Aorta (tissue), 5 donors: Measurements from ENCODE around the gene BMERB1. TPM values are rescaled to one million over a fixed set of nuclear protein-coding genes. Genes with fewer than 3 reads are reported as not detected.

Source experiments
- ATAC-seq: fragments of 200-7000 bp; cut with Tn5 transposase; one replicate; pipeline ENCODE4 v1.9.1; 2022; ENCODE audit warnings: moderate library complexity; ENCODE audit not compliant: low FRiP score
- DNase-seq, 2 donors: peaks; one replicate each; pipeline ENCODE4 v3.0.0-alpha.2; 2020
- H3K27ac ChIP-seq, 2 donors: one replicate each; pipeline ENCODE4 v1.5.1; 2013; ENCODE audit warnings: low read length in 2 of 2, mild to moderate bottlenecking in 2 of 2, moderate library complexity in 2 of 2, control low read depth in 1 of 2, inconsistent platforms in 1 of 2, low read depth in 1 of 2
- H3K27me3 ChIP-seq, 2 donors: one replicate each; pipeline ENCODE4 v1.6.1; 2013; ENCODE audit warnings: control low read depth in 1 of 2, low read length in 1 of 2, mild to moderate bottlenecking in 1 of 2, moderate library complexity in 1 of 2; ENCODE audit not compliant: insufficient read depth in 2 of 2, control insufficient read depth in 1 of 2
- H3K36me3 ChIP-seq, 2 donors: one replicate each; pipeline ENCODE4 v1.6.1; 2013; ENCODE audit warnings: control low read depth in 1 of 2, low read length in 1 of 2, mild to moderate bottlenecking in 1 of 2; ENCODE audit not compliant: insufficient read depth in 2 of 2, control insufficient read depth in 1 of 2
- H3K4me1 ChIP-seq, 2 donors: one replicate each; pipeline ENCODE4 v1.6.1; 2013; ENCODE audit warnings: low read length in 2 of 2, control low read depth in 1 of 2, mild to moderate bottlenecking in 1 of 2, moderate library complexity in 1 of 2; ENCODE audit not compliant: insufficient read depth in 2 of 2, control insufficient read depth in 1 of 2
- H3K4me3 ChIP-seq, 2 donors: one replicate each; pipeline ENCODE4 v1.5.1; 2013; ENCODE audit warnings: low read length in 2 of 2, control low read depth in 1 of 2, mild to moderate bottlenecking in 1 of 2
- H3K9me3 ChIP-seq: one replicate; pipeline ENCODE4 v1.6.1; 2013; ENCODE audit warnings: mild to moderate bottlenecking, low read length; ENCODE audit not compliant: control insufficient read depth
- WGBS, 2 donors: extraction: QIAGEN DNeasy Blood & Tissue Kit; methylation state at CpG; one replicate each; pipeline ENCODE4 v1.1.7; 2013; 5-methylcytosine and 5-hydroxymethylcytosine counted together
- intact Hi-C, 2 donors: fragments of 100-400 bp; cut with DNase I; formaldehyde crosslinking; loops; one replicate each; pipeline versions ENCODE4 v1.14.2 to v1.15.0; 2022
- polyA plus RNA-seq, 2 donors: library from polyadenylated mRNA; stranded (reverse); fragments of 200-250 nt; gene quantifications; one replicate each; pipeline ENCODE4 v1.2.3, GENCODE V29; 2013
- total RNA-seq, 2 donors: library from RNA; stranded (reverse); fragmentation: NEBNext Ultra II Directional; extraction: Animal tissue kit (Norgen Biotek cat#: 25700); gene quantifications; one replicate each; pipeline ENCODE4 v1.2.1, GENCODE V29; 2021
- donor health status: healthy with polysubstance abuse.
- donor health status: Bipolar disorder and iron deficiency.
- donor health status: DM: no; HTN: no; CAD: no.
- donor health status: DM: no; HTN: no; CAD: no.
- donor health status: DM: yes; HTN: yes; CAD: no.

BMERB1 gene
- total and polyA plus RNA-seq, 4 donors, result 52.2 to 76.7 (median 71.1) TPM

DNA sequence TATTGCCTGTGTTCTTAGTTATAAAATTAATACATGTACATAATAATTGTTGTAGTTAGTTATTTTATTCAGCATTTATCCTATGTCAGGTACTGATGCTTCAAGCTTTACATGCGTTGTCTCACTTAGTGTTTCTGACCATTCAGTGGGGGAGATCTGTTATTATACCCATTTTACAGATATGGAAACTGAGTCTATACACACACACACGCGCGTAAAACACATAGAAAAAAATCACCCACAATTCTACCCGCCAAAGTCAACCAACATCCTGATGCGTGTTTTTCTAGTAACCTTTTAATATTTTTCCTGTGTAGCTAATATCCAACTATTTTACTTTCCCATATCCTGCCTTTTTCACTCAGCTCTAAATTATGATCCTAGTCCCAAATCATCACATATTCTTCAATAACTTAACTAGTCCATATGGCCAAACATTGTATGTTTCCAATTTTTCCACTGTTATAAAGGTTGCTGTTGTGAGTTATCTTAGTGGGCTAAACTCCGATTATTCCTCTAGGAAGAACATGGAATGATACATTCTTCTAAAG lies 48.4 kb downstream of the BMERB1 start:
- Histone ChIP-seq H3K4me3 (no peak overlapping the region), H3K36me3 (no peaks in the 10 kb centered on the region), H3K4me1 (no peaks in the 10 kb centered on the region), H3K9me3 (no peaks in the 10 kb centered on the region), H3K27me3 (no peaks in the 10 kb centered on the region), H3K27ac (no peak overlapping the region)
- WGBS, 2 donors, result 95 to 97% methylated on average over 7 of the region's 7 CpGs
- ATAC-seq, result no peak
- no peak for DNase-seq
- intact Hi-C loops, result loop anchor here in 1 of 2 donors (5.0 kb wide), 1 partner anchor 36 kb away; no protein-coding TSS in a partner anchor

DNA sequence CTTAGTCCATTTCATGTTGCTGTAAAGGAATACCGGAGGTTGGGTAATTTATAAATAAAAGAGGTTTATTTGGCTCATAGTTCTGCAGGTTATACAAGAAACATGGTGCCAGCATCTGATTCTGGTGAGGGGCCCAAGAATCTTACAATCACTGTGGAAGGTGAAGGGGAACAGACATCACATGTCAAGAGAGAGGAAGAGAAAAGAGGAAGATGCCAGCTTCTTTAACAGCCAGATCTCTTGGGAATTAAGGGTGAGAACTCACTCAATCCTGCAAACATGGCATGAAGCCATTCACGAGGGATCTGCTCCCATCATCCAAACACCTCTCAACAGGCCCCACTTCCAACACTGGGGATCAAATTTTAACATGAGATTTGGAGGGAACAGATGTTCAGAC lies 49.5 kb downstream of the BMERB1 start:
- H3K4me1 ChIP-seq, result no peaks in the 10 kb centered on the region
- intact Hi-C loops, result loop anchor here in 1 of 2 donors (5.0 kb wide), 1 partner anchor 37 kb away; no protein-coding TSS in a partner anchor
- 86 to 87% methylated on average over 2 of the region's 2 CpGs for WGBS, 2 donors
- DNase-seq, result no peak
- no peaks in the 10 kb centered on the region for H3K27me3 ChIP-seq
- H3K9me3 ChIP-seq, result no peaks in the 10 kb centered on the region
- H3K36me3 ChIP-seq, result no peaks in the 10 kb centered on the region
- no peak overlapping the region for H3K27ac ChIP-seq
- H3K4me3 ChIP-seq, result no peak overlapping the region
- no peak for ATAC-seq

- 75 to 77% methylated on average over 5 of the region's 5 CpGs for WGBS, 2 donors
- intact Hi-C loops, result loop anchor here in 1 of 2 donors (5.0 kb wide), 1 partner anchor 37 kb away; no protein-coding TSS in a partner anchor
- no peak for ATAC-seq
These were observed 50.3 kb downstream of the BMERB1 start for GRCh38 chr16:15484662-15485061.

GRCh38 chr16:15485175-15485574 lies 50.8 kb downstream of the BMERB1 start:
- ATAC-seq, result no peak
- Histone ChIP-seq H3K9me3 (no peaks in the 10 kb centered on the region), H3K4me3 (no peak overlapping the region), H3K27me3 (no peaks in the 10 kb centered on the region), H3K36me3 (no peaks in the 10 kb centered on the region), H3K27ac (no peak overlapping the region), H3K4me1 (peaks cover 3 to 4% of the 10 kb centered on the region in 2 donors)
- intact Hi-C loops, result no loop called here
- WGBS, 2 donors, result 97 to 98% methylated on average over 5 of the region's 5 CpGs
- no peak for DNase-seq

More at GRCh38 chr16:15484662-15485061, 50.3 kb downstream of the BMERB1 start:
- Histone ChIP-seq H3K4me1 (peaks cover 0 to 4% of the 10 kb centered on the region in 2 donors), H3K9me3 (no peaks in the 10 kb centered on the region), H3K36me3 (no peaks in the 10 kb centered on the region), H3K27ac (no peak overlapping the region), H3K4me3 (no peak overlapping the region), H3K27me3 (no peaks in the 10 kb centered on the region)
- DNase-seq, result no peak

- peaks cover 4% of the 10 kb centered on the region in 2 donors for H3K4me1 ChIP-seq
- H3K27me3 ChIP-seq, result no peaks in the 10 kb centered on the region
- H3K36me3 ChIP-seq, result no peaks in the 10 kb centered on the region
- H3K27ac ChIP-seq, result no peak overlapping the region
- intact Hi-C loops, result no loop called here
- DNase-seq (no peak), ATAC-seq (no peak)
- no peak overlapping the region for H3K4me3 ChIP-seq
- H3K9me3 ChIP-seq, result no peaks in the 10 kb centered on the region
- WGBS, 2 donors, result 98% methylated on average over 1 of the region's 1 CpG
These were observed 52.3 kb downstream of the BMERB1 start for GRCh38 chr16:15486661-15487060.

DNA sequence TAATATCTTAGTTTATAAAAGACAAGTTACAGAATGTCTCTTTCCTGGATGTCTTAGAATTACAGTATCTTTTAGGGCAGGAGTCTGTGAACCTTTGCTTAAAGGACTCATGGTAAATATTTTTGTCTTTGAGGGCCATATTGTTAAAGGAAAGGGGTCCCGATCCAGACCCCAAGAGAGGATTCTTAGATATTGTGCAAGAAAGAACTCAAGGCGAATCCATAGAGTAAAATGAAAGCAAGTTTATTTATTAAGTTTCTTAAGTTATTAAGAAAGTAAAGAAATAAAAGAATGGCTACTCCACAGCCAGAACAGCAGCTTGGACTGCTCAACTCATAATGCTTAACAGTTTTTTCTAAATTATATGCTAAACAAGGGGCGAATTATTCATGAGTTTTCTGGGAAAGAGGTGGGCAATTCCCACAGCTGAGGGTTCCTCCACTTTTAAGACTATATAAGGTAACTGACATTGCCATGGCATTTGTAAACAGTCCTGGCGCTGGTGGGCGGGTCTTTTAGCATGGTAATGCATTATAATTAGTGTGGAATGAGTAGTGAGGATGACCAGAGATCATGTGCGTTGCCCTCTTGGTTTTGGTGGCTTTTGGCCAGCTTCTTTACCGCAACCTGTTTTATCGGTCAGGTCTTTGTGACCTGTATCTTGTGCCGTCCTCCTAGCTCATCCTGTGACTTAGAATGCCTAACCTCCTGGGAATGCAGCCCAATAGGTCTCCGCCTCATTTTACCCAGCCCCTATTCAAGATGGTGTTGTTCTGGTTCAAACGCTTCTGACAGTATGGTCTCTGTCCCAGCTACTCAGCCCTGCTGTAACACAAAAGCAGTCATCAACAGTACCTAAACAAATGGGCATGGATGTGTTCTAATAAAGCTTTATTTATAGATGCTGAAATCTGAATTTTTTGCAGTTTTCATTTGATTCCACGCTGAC lies 53.2 kb downstream of the BMERB1 start:
- no peak overlapping the region for H3K4me3 ChIP-seq
- 96 to 97% methylated on average over 12 of the region's 12 CpGs for WGBS, 2 donors
- no peak overlapping the region for H3K27ac ChIP-seq
- H3K9me3 ChIP-seq, result no peaks in the 10 kb centered on the region
- peaks cover 4% of the 10 kb centered on the region in 2 donors for H3K4me1 ChIP-seq
- no peaks in the 10 kb centered on the region for H3K36me3 ChIP-seq
- no peak for ATAC-seq
- no peaks in the 10 kb centered on the region for H3K27me3 ChIP-seq
- intact Hi-C loops, result no loop called here
- DNase-seq, result no peak

GRCh38 chr16:15489016-15489415 lies 54.6 kb downstream of the BMERB1 start:
- DNase-seq, result no peak
- H3K9me3 ChIP-seq, result no peaks in the 10 kb centered on the region
- H3K36me3 ChIP-seq, result no peaks in the 10 kb centered on the region
- no peaks in the 10 kb centered on the region for H3K27me3 ChIP-seq
- H3K27ac ChIP-seq, result peak overlapping the region; percentile 9 to 87
- ATAC-seq, result no peak
- H3K4me3 ChIP-seq, result no peak overlapping the region
- intact Hi-C loops, result no loop called here
- WGBS, 2 donors, result 62 to 67% methylated on average over 3 of the region's 3 CpGs
- peaks cover 4% of the 10 kb centered on the region in 2 donors for H3K4me1 ChIP-seq

DNA sequence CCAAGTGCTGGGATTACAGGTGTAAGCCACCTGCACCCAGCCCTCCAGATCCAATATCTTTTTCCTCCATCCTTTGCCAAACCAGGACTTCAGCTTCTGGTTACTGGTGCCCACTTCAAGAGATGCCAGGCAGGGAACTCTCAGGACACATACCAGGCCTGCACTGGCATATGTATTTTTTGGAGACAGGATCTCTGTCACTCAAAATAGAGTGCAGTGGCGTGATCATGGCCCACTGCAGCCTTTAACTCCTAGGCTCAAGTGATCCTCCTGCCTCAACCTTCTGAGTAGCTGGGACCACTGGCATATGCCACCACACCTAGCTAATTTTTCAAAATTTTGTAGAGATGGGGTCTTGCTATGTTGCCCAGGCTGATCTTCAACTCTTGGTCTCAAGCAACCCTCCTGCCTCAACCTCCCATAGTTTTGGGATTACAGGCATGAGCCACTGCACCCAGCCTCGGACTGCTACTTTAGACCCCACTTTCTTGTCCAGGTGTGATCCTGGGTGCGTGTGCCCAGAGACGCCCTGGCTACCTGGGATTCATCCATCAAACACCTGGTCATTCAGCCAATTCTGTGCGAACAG lies 55.8 kb downstream of the BMERB1 start:
- DNase-seq (no peak), ATAC-seq (no peak)
- H3K27me3 ChIP-seq, result no peaks in the 10 kb centered on the region
- intact Hi-C loops, result no loop called here
- 78 to 79% methylated on average over 5 of the region's 5 CpGs for WGBS, 2 donors
- H3K4me3 ChIP-seq, result no peak overlapping the region
- peak overlapping the region; percentile 52 to 75 for H3K27ac ChIP-seq
- no peaks in the 10 kb centered on the region for H3K9me3 ChIP-seq
- peaks cover 4% of the 10 kb centered on the region in 2 donors for H3K4me1 ChIP-seq
- no peaks in the 10 kb centered on the region for H3K36me3 ChIP-seq
